Gastrocnemius medialis (tissue), 4 donors: ENCODE results near the gene GALNT17.

ENCODE experiments used
- CTCF ChIP-seq, 5 experiments: fragments of 450-650 bp in 3 of 5; fragments of 200-600 bp in 2 of 5; sonication (generic) in 2 of 5; IDR thresholded peaks in 4 of 5; conservative IDR thresholded peaks in 1 of 5; 1 replicate in 4 of 5; 2 replicates in 1 of 5; pipeline ENCODE4 v1.5.1; 2016 to 2019; ENCODE audit warnings: antibody characterized with exemption in 5 of 5, mild to moderate bottlenecking in 3 of 5, moderate library complexity in 3 of 5
- POLR2A ChIP-seq, 2 donors: fragments of 450-650 bp; IDR thresholded peaks; one replicate each; pipeline ENCODE4 v1.6.1; 2017; ENCODE audit warnings: antibody characterized with exemption in 2 of 2, mild to moderate bottlenecking in 2 of 2, moderate library complexity in 2 of 2

- TF ChIP-seq CTCF (IDR thresholded peaks at IDR 0.05 in 4 of 5, conservative IDR thresholded peaks at IDR 0.05 in 1 of 5) (no peak), POLR2A (IDR thresholded peaks at IDR 0.05) (no peak)
These were observed 36.6 kb upstream of the GALNT17 start for GRCh38 chr7:71095266-71095860.
